GM12801 (cell line): Measurements from ENCODE around the gene CPTP.

Experiments
- TF ChIP-seq, protein P1 (sequence below): IDR thresholded peaks from one replicate; pipeline ENCODE4 v1.5.1; 2011; ENCODE audit warnings: control low read depth; ENCODE audit not compliant: insufficient read length; ENCODE audit errors: extremely low read depth

The CPTP gene

DNA sequence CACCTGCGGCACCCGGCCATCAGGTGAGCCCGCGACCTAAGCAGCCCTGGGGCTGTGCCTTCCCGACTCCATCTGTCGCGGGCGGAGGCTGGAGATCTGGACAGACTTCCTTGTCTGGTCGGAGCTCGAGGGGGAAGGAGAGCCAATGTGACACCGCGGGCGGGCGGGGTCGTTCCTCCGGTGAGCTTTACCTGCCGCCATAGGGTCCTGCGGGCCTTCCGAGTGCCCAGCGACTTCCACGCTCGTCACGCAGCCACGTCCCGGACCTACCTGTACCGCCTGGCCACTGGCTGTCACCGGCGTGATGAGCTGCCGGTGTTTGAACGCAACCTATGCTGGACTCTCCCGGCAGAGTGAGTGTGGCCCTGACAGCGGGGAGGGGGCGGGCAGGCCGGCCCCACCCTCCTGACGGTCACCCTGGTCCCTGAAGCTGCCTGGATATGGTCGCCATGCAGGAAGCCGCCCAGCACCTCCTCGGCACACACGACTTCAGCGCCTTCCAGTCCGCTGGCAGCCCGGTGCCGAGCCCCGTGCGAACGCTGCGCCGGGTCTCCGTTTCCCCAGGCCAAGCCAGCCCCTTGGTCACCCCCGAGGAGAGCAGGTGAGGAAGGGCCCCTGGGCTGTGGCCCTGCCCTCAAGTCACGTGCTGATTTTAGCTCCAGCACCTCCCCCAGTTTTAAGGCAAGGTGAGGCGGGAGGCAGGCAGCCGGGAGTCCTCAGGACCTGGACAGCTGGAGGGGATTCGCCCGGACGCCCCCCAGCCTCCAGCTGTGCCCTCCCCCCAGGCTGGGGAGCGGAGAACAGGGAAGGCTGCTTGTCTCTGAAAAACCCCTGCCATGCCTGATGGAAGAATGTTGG is 15.1 kb upstream of the CPTP start:
- TF ChIP-seq, protein P1, sequence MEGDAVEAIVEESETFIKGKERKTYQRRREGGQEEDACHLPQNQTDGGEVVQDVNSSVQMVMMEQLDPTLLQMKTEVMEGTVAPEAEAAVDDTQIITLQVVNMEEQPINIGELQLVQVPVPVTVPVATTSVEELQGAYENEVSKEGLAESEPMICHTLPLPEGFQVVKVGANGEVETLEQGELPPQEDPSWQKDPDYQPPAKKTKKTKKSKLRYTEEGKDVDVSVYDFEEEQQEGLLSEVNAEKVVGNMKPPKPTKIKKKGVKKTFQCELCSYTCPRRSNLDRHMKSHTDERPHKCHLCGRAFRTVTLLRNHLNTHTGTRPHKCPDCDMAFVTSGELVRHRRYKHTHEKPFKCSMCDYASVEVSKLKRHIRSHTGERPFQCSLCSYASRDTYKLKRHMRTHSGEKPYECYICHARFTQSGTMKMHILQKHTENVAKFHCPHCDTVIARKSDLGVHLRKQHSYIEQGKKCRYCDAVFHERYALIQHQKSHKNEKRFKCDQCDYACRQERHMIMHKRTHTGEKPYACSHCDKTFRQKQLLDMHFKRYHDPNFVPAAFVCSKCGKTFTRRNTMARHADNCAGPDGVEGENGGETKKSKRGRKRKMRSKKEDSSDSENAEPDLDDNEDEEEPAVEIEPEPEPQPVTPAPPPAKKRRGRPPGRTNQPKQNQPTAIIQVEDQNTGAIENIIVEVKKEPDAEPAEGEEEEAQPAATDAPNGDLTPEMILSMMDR = no peak

DNA sequence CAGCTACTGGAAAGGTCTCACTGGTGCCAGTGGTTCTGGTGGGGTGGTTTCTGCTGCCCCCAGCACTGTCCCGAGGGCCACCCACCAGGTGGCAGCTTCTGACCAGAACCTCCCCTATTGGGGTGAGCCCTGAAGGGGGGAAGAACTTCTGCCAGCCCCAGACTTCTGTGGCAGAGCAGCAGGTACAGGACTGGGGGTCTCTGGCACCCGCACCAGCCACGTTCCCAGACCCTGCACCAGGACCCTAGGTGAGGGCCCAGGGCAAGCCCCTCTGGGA is 14.6 kb upstream of the CPTP start:
- TF ChIP-seq, protein P1 = no peak

DNA sequence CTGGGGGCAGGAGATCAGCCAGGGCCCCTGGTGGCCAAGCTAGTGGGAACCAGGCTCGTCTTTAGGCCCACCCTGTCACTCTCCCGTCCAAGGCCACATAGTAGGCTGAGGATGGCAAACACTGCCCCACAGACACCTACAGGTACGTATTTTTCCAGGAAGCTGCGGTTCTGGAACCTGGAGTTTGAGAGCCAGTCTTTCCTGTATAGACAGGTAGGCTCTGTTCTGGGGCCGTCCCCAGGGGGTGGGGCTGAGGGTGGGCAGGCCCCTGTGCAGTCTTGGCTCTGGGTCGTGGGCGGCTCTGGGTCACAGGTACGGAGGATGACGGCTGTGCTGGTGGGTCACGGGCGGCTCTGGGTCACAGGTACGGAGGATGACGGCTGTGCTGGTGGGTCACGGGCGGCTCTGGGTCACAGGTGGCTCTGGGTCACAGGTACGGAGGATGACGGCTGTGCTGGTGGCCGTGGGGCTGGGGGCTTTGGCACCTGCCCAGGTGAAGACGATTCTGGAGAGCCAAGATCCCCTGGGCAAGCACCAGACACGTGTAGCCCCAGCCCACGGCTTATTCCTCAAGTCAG is 14.0 kb upstream of the CPTP start:
- TF ChIP-seq, protein P1 = no peak

DNA sequence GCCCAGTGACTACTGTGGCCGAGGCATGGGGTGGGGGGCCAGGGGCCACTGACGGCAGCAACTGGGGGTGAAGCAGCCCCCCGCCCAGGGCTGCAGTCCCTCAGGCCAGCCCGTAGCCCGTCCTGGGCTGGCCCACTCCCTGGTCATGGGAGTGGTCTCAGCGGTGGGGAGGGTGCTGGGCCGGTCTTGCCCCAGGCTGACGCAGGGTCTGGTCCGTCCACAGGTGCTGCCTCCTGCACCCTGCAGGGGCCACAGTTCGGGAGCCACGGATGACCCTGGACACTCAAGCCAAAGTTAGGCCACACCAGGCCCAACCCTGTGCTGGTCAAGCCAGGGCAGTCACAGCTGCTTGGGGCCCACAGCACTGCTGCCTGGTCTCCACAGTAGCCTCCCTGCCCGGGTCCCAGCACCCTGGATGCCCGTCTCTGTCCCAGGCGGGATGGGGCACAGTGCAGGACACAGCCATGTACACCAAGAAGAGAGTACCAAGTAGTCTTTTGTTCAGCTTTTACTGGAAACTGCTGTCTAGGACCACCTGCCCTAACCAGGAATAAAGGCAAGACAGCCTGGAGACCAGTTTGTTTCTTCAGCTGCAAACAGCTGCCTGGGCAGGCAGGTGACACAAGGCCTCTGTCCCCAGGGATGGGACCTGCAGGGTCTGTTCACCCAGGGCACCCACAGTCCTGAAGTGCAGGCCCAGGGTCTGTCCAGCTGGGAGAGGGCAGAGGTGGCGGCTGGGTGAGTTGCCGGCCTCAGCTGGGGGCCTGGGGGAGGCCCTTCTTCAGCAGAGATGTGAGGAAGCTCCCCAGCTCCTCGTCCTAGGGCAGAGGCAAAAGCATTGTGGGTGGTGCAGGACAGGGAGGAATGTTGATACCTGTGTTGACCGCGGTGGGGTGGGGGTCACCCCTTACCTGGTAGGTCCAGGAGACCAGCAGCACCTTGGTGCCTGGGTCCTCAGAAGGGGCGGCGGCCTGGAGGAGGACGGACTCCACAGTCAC is 13.2 kb upstream of the CPTP start:
- TF ChIP-seq, protein P1 = no peak

DNA sequence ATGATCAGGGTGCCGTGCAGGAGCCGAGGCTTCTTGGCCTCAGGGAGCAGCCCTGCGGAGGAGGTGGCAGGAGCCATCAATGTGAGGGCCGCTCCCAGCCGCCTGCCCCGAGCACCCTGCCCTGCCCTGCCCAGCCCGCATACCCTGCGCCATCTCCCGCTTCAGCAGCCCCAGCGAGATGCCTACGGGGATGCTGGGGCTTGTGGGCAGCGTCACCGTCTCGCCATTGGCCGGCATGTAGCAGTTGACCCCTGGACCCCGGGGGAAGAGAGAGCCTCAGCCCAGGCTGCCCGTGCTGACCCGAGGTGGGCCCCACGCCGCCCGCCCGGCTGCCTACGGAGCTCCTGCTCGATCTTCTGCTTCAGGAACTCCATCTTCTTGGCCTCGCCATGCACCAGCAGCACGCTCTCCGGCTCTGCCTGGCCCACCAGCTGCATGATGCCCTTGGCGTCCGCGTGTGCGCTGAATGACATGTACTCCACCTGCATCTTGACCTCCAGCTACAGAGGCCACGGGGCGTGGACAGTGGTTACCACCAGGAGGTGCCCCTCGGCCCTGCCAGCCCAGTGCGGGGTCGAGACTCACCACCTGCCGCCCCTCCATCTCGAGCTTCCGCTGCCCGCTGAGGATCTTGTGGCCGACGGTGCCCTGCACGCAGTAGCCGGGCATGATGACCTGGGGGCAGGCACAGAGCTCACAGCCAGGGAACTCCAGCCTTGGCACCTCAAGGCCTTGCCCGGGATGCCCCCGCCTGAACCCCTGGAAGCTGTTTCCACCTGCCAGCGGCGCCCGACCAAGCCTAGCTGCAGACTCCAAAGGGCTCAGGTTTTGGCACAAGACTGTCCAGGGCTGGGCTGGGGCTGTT is 11.9 kb upstream of the CPTP start:
- TF ChIP-seq, protein P1 = no peak

DNA sequence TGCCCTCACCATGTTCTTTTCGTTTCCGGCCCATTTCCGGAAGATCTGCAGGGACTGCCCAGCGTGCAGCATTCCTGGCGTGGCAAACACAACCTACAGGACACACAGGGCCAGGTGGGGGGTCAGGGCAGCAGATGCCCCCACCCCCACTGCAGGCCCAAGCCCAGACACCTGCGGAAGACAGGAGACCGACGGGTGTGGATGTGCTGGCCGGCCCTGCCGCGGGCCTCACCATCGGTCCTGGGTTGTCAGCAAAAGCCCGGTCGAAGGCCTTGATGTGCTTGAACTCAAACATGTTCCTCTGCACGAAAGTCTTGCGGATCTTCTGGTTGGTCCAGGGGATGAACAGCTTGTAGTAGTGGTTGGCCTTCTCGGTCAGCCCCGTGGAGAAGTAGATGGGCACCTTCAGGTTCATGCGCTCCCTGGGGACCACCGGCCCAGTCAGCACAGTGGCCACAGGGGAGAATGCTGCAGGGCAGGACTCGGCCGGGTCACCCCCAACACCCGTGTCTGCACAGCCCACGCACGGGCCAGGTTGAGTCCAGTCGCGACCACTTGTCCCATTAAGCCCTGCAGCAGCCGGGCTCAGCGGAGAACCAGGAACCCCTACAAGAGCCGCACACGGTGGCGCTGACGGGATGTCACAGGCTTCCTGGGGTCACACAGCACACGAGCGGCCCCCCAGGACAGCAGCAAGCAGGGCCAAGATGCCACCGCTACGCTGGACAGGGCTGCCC is 10.9 kb upstream of the CPTP start:
- TF ChIP-seq, protein P1 = no peak
